ENCODE results near the gene ATP8B3. TPM values are rescaled to one million over a fixed set of nuclear protein-coding genes. Genes with fewer than 3 reads are reported as not detected.

The ATP8B3 gene
- total and polyA plus RNA-seq, 7 donors: 0.06 to 0.30 (median 0.17) TPM; not detected in 1

GRCh38 chr19:1832046-1832663, 20.1 kb upstream of the ATP8B3 start:
- Histone ChIP-seq H3K4me3 (no peak overlapping the region), H3K27me3 (ENCODE audit: insufficient read depth in 3 of 3, low read length in 2 of 3) (no peaks in the 10 kb centered on the region), H3K27ac (no peak overlapping the region), H3K4me1 (no peaks in the 10 kb centered on the region), H3K36me3 (ENCODE audit: insufficient read depth in 1 of 2, low read depth in 1 of 2) (peaks cover 3 to 22% of the 10 kb centered on the region in 2 donors), H3K9me3 (no peaks in the 10 kb centered on the region)
- 82 to 86% (median 84%) methylated on average over 25 to 26 of the region's 26 CpGs for WGBS, 3 donors
- intact Hi-C loops (cut with DNase I): no loop called here
- DNase-seq (no peak), ATAC-seq (no peak)
- no peak for TF ChIP-seq CTCF (IDR thresholded peaks at IDR 0.05)

- peaks cover 1% of the 10 kb centered on the region for H3K4me1 ChIP-seq
- no peak overlapping the region for H3K27ac ChIP-seq
- DNase-seq: no peak
- TF ChIP-seq CTCF (IDR thresholded peaks at IDR 0.05): no peak
- intact Hi-C loops (cut with DNase I): no loop called here
- H3K27me3 ChIP-seq (ENCODE audit: insufficient read depth in 3 of 3, low read length in 2 of 3): no peaks in the 10 kb centered on the region
- WGBS, 3 donors: 84 to 90% (median 86%) methylated on average over 11 of the region's 11 CpGs
- ATAC-seq: no peak
- H3K9me3 ChIP-seq: no peaks in the 10 kb centered on the region
- H3K36me3 ChIP-seq (ENCODE audit: insufficient read depth in 1 of 2, low read depth in 1 of 2): peaks cover 3 to 29% of the 10 kb centered on the region in 2 donors
- H3K4me3 ChIP-seq: no peak overlapping the region
Observed at GRCh38 chr19:1830978-1831377, 18.9 kb upstream of the ATP8B3 start.

GRCh38 chr19:1830568-1830967, 18.5 kb upstream of the ATP8B3 start:
- ATAC-seq (no peak), DNase-seq (no peak)
- H3K27ac ChIP-seq: no peak overlapping the region
- H3K36me3 ChIP-seq (ENCODE audit: insufficient read depth in 1 of 2, low read depth in 1 of 2): peaks cover 3 to 31% of the 10 kb centered on the region in 2 donors
- WGBS, 3 donors: 90 to 91% (median 90%) methylated on average over 15 of the region's 15 CpGs
- no peak overlapping the region for H3K4me3 ChIP-seq
- peaks cover 5% of the 10 kb centered on the region for H3K4me1 ChIP-seq
- H3K9me3 ChIP-seq: no peaks in the 10 kb centered on the region
- H3K27me3 ChIP-seq (ENCODE audit: insufficient read depth in 3 of 3, low read length in 2 of 3): no peaks in the 10 kb centered on the region
- no peak for TF ChIP-seq CTCF (IDR thresholded peaks at IDR 0.05)
- intact Hi-C loops (cut with DNase I): no loop called here

- Histone ChIP-seq H3K36me3 (ENCODE audit: insufficient read depth in 1 of 2, low read depth in 1 of 2) (peaks cover 3 to 37% of the 10 kb centered on the region in 2 donors), H3K4me3 (no peak overlapping the region), H3K27ac (no peak overlapping the region), H3K27me3 (ENCODE audit: insufficient read depth in 3 of 3, low read length in 2 of 3) (no peaks in the 10 kb centered on the region), H3K9me3 (no peaks in the 10 kb centered on the region), H3K4me1 (peaks cover 5% of the 10 kb centered on the region)
- ATAC-seq (no peak), DNase-seq (no peak)
- intact Hi-C loops (cut with DNase I): loop anchor here in 1 of 2 donors (5.0 to 10.0 kb wide), 2 partner anchors 158 to 285 kb away; no protein-coding TSS in a partner anchor
- WGBS, 3 donors: 84 to 88% (median 85%) methylated on average over 11 of the region's 11 CpGs
- TF ChIP-seq CTCF (IDR thresholded peaks at IDR 0.05): no peak
Observed at GRCh38 chr19:1829958-1830357, 17.9 kb upstream of the ATP8B3 start.
